ENCODE data around the gene EPHA5.

The EPHA5 gene

DNA sequence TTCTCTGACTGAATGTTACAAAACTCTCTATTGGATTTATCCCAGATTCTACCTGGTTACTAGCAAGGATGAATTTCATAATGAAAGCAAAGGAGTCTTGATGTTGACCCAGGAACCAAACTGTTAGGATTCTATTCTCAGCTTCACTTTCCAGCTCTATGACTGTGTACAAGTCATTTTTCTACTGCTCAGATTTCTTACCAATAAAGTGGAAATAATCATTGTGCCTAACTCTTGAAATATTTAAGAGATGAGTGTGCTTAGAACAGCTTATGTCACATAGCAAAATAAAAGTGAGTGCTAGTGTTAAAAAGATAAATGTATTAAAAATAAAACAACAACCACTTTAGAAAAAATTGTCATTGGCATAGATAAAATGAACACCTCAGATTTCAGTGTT, 45.6 kb downstream of the EPHA5 start:
- DNase-seq (ENCODE audit: low read depth, low spot score) = no peak

DNA sequence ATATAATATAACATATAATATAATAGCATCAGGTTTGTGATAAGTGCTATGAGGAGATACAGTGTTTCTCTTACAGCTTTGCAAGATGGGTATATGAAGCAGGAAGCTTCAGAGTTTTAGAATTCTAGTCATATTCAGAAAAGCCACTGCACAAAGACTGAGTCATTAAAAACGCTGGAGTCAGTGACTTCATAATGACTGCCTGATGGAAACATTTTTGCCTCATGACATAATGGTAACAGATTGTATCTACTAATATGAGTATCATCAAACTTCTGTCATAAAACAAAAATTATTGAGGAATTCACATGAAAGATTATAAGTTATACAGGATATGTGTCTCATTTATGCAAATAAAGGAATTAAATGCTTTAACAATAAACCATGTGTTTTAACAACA, 46.8 kb downstream of the EPHA5 start:
- DNase-seq (ENCODE audit: low read depth, low spot score) = no peak

DNA sequence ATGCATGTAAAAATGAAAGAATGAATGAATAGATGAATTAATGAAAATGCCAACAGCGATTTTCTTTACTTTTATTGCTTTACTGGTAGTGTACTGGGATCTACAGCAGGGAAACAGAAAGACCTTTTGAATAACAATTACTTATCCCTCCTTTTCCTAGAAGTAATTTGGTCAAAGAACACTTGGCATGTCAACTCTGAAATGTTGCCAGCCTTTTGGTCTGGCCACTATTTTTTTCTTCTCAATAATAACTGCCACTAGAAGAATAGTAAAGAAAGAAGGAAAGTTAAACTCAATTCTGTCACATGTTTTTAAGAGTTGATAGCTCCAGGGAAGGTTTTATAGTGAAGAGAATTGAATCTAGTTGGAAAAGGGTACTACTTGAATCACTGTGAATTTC, 52.9 kb downstream of the EPHA5 start:
- DNase-seq (ENCODE audit: low read depth, low spot score) = no peak

DNA sequence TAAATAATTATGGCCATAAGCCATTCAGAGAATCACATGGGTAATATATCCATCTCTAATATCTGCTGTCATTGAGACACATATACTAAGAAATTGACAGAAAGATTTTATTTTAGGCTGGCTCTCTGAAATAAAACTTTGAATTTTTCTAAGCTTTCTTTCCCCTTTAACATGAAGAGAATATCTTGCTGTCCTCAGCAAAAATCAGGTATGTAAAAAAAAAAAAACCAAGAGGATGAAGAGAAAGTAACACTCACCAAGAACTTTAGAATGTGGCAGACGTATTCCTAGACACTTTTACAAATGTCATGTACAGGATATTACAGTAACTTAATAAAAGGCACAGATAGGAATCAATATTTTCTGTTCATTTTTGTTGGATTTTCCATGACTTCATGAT, 65.8 kb downstream of the EPHA5 start:
- no peak for DNase-seq (ENCODE audit: low read depth, low spot score)

DNA sequence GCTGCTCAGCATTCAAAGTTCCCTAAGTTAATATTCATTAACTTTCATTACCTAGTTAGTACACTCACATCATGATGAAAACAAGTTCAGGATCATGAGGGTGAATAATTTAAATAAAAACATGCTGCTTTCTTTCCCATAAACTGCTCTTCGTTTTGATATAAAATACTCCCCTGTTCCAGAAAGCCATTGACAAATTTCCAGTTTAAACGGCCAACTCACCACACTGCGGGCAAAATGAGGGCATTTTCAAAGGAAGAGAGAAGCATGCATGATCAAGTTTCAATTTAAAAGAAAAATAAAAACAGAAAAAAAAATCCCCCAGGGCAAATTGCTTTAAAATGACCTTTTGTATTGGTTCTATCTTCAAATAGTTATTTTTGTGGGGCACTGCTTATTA, 69.6 kb downstream of the EPHA5 start:
- DNase-seq (ENCODE audit: low read depth, low spot score) = no peak

DNA sequence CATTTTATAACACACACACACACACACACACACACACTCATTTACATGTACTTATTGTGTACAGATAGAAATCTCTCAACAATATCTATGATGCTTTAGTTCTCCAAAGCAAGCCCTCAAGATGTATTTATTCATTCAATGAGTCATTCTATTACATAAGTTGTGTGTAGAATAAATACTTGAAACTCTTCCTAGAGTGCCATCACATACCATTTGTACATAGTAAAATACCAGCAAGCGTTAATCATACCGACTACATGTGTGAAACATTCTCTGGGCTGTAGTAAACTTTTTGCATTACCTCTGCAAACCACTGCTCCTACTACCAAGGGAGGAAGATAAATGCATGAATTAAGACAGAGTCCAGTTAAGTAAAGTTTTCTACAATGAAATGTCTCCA, 70.9 kb downstream of the EPHA5 start:
- DNase-seq (ENCODE audit: low read depth, low spot score) = no peak

DNA sequence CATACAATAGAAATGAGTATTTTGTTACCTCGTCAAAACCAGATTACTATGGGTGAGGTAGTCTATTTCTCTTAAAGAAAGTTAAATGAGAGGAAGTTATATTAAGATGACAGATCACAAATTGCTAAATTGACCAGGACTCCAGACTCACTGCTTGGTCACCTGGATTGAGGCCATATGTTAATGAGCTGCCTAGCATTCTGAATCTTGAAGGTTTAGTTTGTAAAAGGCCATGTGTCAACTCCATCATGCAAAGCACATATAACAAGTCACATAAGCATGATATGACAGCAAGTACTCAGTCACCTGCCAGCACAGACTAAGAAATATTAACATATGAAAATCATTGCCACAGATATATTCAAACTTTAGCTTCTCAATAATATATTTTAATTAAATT, 72.6 kb downstream of the EPHA5 start:
- no peak for DNase-seq (ENCODE audit: low read depth, low spot score)

DNA sequence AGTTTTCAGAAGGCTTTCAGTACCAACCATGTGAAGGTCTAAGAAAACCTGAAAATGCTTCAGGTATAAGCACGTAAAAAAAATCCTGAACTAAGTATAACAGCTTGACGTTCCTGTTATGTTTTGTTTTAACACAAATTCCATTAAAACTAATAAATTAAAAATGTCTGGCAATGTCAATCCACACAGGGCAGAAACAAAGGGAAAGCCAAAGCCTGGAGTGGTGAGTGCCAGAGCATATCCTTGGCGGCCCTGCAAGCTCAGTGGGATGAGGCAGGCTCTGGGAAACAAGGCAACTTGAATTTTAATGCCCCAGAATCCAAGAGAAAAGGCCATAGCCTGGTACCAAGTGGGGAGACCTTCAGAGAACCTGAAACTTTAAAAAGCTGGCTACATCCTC, 78.2 kb downstream of the EPHA5 start:
- no peak for DNase-seq (ENCODE audit: low read depth, low spot score)

DNA sequence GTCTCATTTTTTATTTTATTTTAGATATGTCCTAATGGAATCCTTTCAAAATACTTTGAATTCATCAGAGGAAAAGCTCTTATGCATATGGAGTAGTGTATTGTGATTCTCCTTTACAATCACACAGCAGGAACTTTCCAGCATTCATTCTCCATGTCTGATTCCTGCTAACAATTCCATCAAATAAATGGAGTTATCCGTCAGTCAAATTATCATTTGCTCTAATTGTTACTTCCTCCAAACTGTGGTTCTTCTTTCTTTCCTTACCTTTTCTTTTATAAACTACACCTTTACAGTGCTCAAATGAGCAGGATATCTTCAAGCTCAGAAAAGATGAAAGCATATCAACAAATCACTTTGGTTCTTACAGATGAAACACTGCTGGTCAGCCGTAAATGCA, 80.4 kb downstream of the EPHA5 start:
- no peak for DNase-seq (ENCODE audit: low read depth, low spot score)

DNA sequence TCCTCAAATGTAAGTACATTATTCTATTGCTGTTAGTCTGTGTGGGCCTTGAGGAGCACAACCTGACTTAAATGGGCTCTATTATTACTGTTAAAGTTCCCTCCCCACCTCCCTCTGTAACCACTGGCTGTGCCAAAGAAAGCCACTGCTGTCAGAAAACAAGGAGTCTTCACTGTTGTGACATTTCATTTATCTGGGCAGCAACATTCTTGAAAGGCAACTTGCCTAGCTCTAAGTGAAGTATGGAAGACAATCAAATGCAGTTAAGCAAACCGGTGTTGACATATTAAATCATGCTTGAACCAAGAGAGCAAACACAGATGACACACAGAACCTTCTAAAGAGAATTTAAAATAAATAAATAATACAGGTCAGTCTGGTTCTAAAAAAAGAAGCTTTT, 81.0 kb downstream of the EPHA5 start:
- DNase-seq (ENCODE audit: low read depth, low spot score) = no peak

DNA sequence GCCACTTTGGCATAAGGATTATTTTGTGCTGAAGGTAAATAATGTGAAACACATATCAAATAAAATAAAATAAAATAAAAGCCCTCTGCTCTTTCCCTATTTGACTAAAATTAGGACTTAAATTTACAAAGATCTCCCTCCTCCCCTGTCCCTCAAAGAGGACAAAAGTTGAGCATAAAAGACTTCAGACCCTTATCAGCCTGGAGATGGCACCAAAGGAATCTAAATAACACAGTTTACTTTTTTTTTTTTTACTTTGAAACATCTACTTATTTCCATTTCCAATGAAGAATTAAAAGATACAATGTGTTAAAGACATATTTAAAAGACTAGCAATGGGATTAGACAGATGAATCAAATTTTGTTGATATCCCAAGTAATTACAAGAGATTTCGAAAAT, 89.7 kb downstream of the EPHA5 start:
- no peak for DNase-seq (ENCODE audit: low read depth, low spot score)

DNA sequence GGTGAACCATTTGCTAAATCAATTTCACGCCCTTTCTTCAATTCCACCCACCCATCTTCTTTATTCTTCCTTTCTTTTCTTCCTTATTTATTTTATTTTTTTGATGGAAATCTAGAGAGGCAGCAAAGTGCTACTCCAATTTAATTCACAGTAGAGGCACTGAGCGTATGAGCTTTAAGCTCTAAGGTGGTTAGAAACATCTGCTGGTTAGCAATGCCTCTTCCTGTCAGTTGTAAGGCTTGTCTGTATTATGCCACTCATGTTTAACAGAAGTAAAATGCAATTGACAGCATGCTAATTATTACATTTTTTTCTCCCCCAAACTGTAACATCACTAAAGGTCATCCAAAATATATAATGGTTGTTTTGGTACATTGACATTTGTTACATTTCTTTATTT, 103.8 kb downstream of the EPHA5 start:
- DNase-seq (ENCODE audit: low read depth, low spot score) = no peak

DNA sequence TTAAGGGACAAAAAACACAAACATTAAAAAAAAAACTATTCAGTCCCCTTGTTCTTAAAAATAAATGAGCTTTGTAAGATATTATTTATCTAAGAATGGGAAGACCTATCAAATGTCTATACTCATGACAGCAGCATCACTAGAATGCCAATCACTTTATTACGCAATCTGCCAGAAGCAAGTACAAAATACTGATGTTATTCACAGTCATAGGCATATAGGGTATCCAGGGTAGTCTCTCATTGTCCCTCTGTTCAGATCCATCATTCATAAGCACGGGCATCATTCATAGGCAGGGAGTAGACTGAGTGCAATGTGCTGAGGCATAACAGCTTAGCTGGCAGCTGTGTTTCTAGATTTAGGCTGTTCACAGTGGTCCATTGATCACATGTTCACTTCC, 109.1 kb downstream of the EPHA5 start:
- no peak for DNase-seq (ENCODE audit: low read depth, low spot score)

DNA sequence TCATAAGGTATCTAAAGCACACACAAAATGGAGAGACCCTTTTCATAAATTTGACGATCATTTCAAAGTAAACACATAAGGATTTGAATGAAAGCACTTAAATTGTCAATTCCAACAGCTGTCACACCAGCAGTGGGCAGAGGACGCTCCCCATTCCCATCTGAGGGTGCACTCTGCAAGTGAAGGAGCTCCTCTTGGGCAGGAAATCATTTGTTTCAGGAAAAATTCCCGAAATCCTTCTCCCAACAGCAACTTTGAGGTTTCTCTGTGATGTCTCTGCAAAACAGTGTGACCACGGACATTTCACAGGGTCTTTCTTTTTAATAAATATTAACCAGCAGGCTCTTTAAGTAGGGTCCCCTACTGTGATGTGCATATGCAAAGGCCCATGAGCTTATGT, 111.0 kb downstream of the EPHA5 start:
- DNase-seq (ENCODE audit: low read depth, low spot score) = no peak

DNA sequence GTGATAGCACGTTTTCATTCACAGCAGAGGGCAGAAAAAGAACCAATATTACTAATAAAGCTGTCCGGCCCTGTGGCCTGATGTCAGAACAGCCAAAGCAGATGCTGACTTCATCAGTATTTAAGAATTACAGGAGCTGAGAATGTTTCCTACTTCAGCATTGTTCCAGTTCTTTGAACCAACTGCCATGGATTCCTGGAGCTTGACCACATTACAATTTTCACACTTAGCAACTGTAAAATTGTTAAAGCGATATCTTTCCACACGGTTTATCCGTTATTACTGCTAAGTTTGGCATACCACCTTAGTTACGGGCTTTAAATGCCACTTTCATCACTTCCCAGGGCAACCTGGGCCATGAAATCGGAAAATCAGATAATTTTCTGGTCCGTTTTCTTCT, 118.2 kb downstream of the EPHA5 start:
- DNase-seq (ENCODE audit: low read depth, low spot score) = no peak

DNA sequence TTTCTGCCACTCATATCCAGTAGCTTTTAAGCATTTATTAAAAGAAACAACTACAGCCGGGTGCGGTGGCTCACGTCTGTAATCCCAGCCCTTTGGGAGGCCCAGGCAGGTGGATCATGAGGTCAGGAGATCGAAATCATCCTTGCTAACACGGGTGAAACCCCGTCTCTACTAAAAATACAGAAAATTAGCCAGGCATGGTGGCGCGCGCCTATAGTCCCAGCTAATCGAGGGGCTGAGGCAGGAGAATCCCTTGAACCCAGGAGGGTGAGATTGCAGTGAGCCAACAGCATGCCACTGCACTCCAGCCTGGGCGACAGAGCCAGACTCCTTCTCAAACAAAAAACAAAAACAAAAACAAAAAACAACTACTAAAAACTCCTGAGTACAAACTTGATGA, 119.8 kb downstream of the EPHA5 start:
- DNase-seq (ENCODE audit: low read depth, low spot score) = no peak

DNA sequence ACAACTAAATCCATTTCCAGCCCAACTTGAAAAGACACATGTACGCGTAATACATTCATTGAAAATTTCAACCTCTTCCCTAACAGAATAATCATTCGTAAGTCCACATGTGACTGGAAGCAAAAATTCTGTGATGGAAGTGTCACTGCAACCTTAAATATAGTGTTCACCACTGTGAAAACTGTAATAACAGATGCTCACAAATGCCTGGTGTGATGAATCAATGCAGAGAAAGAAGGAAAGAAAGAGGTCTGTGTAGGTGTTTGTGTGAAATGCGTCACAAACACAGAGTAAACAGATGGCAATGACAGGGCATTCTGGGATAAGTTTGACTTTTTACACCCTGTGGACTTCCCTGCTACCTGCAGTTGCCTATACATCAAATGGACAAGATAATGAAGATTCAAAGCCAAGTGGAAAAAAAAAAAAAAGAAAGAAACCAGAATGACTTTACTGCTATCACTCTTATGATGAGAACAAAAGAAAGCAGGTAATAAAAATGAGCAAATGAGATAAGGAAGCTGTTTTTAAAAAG, 123.3 kb downstream of the EPHA5 start:
- no peak for DNase-seq (ENCODE audit: low read depth, low spot score)

DNA sequence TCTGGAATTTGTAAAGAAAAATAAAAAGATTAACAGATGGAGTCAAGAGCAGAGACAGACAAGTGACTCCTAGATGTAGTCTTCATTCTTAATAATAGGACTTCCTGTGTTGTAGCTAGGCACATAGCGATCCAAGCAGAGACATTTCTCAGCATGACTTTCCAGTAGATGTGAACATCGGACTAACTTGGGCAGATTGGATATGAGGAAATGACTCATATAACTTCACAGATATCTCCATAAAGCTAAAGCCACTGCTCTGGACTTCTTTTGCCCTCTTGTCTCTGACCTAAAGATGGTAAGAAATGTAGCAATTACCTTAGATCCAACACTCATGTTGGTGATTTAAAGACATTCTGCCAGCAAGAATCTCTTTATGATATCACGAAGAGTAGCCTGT, 131.7 kb downstream of the EPHA5 start:
- no peak for DNase-seq (ENCODE audit: low read depth, low spot score)

DNA sequence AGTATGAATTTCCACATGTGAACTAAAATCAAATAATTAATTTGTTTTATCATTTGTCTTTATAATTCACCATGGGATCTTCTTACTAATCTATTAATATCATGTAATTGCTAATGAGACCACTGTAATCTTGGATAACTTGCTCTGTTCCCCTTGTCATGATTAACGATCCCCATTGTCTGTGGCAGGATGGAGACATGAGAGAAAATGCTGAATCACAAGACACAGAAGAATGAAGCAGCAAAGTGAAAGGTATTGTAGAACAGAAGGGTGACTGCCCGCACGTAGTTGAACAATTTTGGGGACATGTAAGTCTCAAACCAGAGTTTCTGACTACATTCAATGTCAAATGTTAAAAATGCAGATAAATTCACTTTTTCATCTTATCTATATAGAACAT, 135.2 kb downstream of the EPHA5 start:
- DNase-seq (ENCODE audit: low read depth, low spot score) = no peak

DNA sequence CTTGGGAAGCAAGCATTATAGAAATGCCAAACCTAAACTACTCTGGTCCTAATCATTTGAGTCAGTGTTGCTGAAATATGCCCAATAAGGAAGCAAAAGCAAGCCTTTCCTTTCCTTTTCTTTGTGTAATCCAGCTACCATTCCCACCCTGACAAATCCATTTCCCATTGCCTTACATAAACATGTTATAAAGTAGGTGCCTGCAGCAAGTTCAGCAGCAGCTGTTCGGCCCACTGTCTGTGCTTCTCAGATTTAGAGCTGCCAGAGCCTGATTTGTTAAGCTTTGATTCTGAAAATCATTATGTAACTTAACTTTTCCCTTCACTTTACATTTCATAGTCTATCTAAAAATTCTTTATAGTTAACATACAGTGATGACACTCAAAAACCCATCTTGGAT, 148.6 kb downstream of the EPHA5 start:
- DNase-seq (ENCODE audit: low read depth, low spot score) = no peak

DNA sequence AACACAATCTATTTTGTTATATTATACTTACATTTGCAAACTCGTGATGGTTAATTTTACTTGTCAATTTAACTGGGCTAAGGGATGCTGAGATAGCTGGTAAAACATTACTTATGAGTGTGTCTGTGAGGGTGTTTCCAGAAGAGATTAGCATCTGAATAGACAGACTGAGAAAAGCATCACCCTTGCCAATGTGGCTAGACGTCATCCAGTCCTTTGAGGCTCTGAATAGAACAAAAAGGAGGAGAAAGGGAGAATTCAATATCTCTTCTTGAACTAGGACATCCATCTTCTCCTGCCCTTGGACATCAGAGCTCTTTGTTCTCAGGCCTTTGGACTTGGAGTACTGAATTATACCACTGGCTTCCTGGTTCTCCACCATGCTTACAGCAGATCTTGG, 154.6 kb downstream of the EPHA5 start:
- no peak for DNase-seq (ENCODE audit: low read depth, low spot score)

DNA sequence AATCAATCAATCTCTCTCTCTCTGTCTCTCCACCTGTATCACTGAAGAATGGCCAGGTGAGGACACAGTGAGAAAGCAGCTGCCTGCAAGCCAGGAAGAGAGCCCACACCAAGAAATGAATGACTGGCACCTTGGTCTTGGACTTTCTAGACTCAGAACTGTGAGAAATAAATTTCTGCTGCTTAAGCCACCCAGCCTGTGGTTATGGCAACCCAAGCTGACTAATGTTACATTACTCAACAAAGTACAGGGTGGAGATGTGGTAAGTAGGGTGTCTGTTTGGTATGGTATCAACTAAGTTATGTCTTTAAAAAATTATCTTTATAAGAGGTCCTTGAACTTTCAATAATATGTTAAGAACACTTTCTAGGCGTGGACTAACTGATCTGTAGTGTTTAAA, 159.3 kb downstream of the EPHA5 start:
- no peak for DNase-seq (ENCODE audit: low read depth, low spot score)

DNA sequence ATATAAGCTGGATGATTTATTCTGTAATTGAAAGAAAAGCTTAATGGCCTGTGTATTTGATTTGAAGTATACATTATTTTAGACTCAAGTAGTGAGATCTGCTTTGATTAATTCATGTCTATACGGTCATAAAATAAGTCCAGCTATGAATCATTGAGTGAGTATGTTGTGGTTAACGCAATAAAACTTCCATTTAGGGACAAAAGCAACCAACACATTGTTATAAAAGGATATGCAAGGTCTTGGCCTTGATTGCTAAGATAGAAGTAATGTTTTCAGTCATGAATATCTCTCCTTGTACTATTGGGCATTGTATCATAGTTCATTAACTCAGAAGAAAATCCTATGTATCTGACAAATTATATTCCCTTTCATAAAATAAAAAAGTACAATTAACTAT, 162.1 kb downstream of the EPHA5 start:
- DNase-seq (ENCODE audit: low read depth, low spot score) = no peak

DNA sequence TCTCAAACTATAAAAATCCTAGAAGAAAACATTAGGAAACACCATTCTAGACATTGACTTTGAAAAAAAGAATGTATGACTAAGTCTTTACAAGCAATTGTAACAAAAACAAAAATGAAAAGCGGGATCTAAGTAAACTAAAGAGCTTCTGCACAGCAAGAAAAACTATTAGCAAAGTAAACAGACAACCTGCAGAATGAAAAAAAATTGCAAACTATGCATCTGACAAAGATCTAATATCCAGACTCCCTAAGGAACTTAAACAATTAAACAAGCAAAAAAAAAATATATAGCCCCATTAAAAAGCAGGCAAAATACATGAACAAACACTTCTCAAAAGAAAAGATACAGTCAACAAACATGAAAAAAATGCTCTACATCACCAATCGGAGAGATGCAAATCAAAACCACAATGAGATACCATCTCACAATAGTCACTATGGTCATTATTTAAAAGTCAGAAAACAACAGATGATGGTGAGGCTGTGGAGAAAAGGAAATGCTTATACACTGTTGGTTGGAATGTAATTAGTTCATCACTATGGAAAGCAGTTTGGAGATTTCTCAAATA, 168.1 kb downstream of the EPHA5 start:
- no peak for DNase-seq (ENCODE audit: low read depth, low spot score)
